HCT116 (cell line): ENCODE results near the gene DSPP. TPM values are rescaled to one million over a fixed set of nuclear protein-coding genes. Genes with fewer than 3 reads are reported as not detected.

Source experiments
- ATAC-seq: fragments of 200-7000 bp; cut with Tn5 transposase; 2 replicates; pipeline ENCODE4 v1.9.1; 2020; ENCODE audit warnings: mild to moderate bottlenecking, moderate library complexity
- BruUV-seq: library from RNA; stranded (reverse); fragments of 400-500 nt; replicated peaks from 2 replicates; lab custom pipeline; 2021; lab: Mats Ljungman, UMichigan
- CTCF ChIA-PET: fragments of 300-600 bp; sonication (Branson Sonifier 250); formaldehyde crosslinking; loops from one replicate; lab custom pipeline; 2021; ENCODE audit warnings: antibody characterized with exemption; lab: Charles Lee
- POLR2A ChIA-PET: fragments of 300-600, 350-600 bp; sonication (Branson Sonifier 250); formaldehyde crosslinking; loops from one replicate; lab custom pipeline; 2021; ENCODE audit warnings: antibody characterized with exemption; lab: Charles Lee
- RAD21 ChIA-PET, 2 experiments: fragments of 300-600 bp; sonication (Branson Sonifier 250); formaldehyde crosslinking; loops; one replicate each; lab custom pipeline; 2023; ENCODE audit warnings: low total read pairs in 2 of 2; ENCODE audit not compliant: uncharacterized antibody in 2 of 2, unreplicated experiment in 2 of 2, low non-redundant PET in 1 of 2; lab: Charles Lee
- DNase-seq: peaks from one replicate; pipeline ENCODE4 v3.0.0-alpha.2; 2010; ENCODE audit warnings: low read depth, low spot score
- H2AFZ ChIP-seq: fragments of 200-600 bp; shearing (Covaris generic), sonication (generic); 2 replicates; pipeline ENCODE4 v1.6.1; 2017; ENCODE audit warnings: low read depth, mixed run types, mixed read lengths, antibody characterized with exemption, low read length; ENCODE audit not compliant: poor library complexity, severe bottlenecking
- H3K27ac ChIP-seq: 2 replicates; pipeline ENCODE4 v1.5.1; 2012; ENCODE audit warnings: low read depth, low read length
- H3K27me3 ChIP-seq: fragments of 200-600 bp; sonication (generic); 2 replicates; pipeline ENCODE4 v1.6.1; 2016; ENCODE audit warnings: mixed run types, low read length, mixed read lengths; ENCODE audit not compliant: insufficient read depth
- H3K36me3 ChIP-seq, 2 experiments: fragments of 200-500 bp in 1 of 2; fragments of 200-600 bp in 1 of 2; sonication (Bioruptor generic) in 1 of 2; sonication (generic) in 1 of 2; 2 replicates each; pipeline versions ENCODE4 v1.5.1 to v1.6.1; 2014 to 2016; ENCODE audit warnings: low read length in 2 of 2, inconsistent platforms in 1 of 2, mixed read lengths in 1 of 2, mixed run types in 1 of 2; ENCODE audit not compliant: insufficient read depth in 2 of 2, control insufficient read depth in 1 of 2
- H3K4me1 ChIP-seq, 2 experiments: fragments of 200-600 bp in 1 of 2; sonication (generic) in 1 of 2; 2 replicates each; pipeline versions ENCODE4 v1.5.1 to v1.6.1; 2012 to 2017; ENCODE audit warnings: low read length in 2 of 2, inconsistent platforms in 1 of 2, mild to moderate bottlenecking in 1 of 2, mixed read lengths in 1 of 2, mixed run types in 1 of 2, moderate library complexity in 1 of 2; ENCODE audit not compliant: insufficient read depth in 2 of 2, control insufficient read depth in 1 of 2
- H3K4me2 ChIP-seq: fragments of 200-600 bp; sonication (generic); 2 replicates; pipeline ENCODE4 v1.6.1; 2017; ENCODE audit warnings: mixed run types, low read length, mixed read lengths
- H3K4me3 ChIP-seq, 2 experiments: fragments of 200-600 bp in 1 of 2; sonication (generic) in 1 of 2; replicated peaks in 1 of 2; 2 replicates each; pipeline ENCODE4 v1.5.1; 2011 to 2016; ENCODE audit warnings: low read length in 2 of 2, control low read depth in 1 of 2, low read depth in 1 of 2, mild to moderate bottlenecking in 1 of 2, mixed read lengths in 1 of 2, mixed run types in 1 of 2
- H3K79me2 ChIP-seq: fragments of 200-600 bp; sonication (generic); 2 replicates; pipeline ENCODE4 v1.6.1; 2017; ENCODE audit warnings: mild to moderate bottlenecking, mixed run types, low read length, moderate library complexity, mixed read lengths; ENCODE audit not compliant: insufficient read depth
- H3K9ac ChIP-seq: fragments of 200-600 bp; sonication (generic); 2 replicates; pipeline ENCODE4 v1.6.1; 2016; ENCODE audit warnings: low read length, mixed read lengths
- H3K9me2 ChIP-seq: fragments of 200-600 bp; sonication (generic), shearing (Covaris generic); 2 replicates; pipeline ENCODE4 v1.6.1; 2017; ENCODE audit warnings: mixed run types, mild to moderate bottlenecking, moderate library complexity; ENCODE audit not compliant: insufficient read depth
- H3K9me3 ChIP-seq, 2 experiments: fragments of 200-500 bp in 1 of 2; fragments of 200-600 bp in 1 of 2; sonication (Bioruptor generic) in 1 of 2; sonication (generic) in 1 of 2; 2 replicates each; pipeline ENCODE4 v1.6.1; 2014 to 2017; ENCODE audit warnings: low read length in 2 of 2, mixed read lengths in 2 of 2, inconsistent platforms in 1 of 2, low read depth in 1 of 2, mild to moderate bottlenecking in 1 of 2, mixed run types in 1 of 2, moderate library complexity in 1 of 2; ENCODE audit not compliant: control insufficient read depth in 1 of 2, insufficient read depth in 1 of 2
- H4K20me1 ChIP-seq: fragments of 200-600 bp; sonication (generic), shearing (Covaris generic); 2 replicates; pipeline ENCODE4 v1.6.1; 2017; ENCODE audit warnings: mixed run types, mild to moderate bottlenecking, moderate library complexity; ENCODE audit not compliant: insufficient read depth
- POLR2AphosphoS5 ChIP-seq: IDR thresholded peaks from 2 replicates; pipeline ENCODE4 v1.6.1; 2011; ENCODE audit warnings: mild to moderate bottlenecking, low read depth, low read length, moderate library complexity
- RAD21 ChIP-seq: IDR thresholded peaks from 2 replicates; pipeline ENCODE4 v1.6.1; 2012; ENCODE audit warnings: low read depth, mild to moderate bottlenecking
- SP1 ChIP-seq: IDR thresholded peaks from 2 replicates; pipeline ENCODE4 v1.6.1; 2012; ENCODE audit warnings: low read depth
- SRF ChIP-seq: IDR thresholded peaks from 2 replicates; pipeline ENCODE4 v1.6.1; 2012; ENCODE audit warnings: low read depth
- YY1 ChIP-seq: IDR thresholded peaks from 2 replicates; pipeline ENCODE4 v1.6.1; 2011; ENCODE audit warnings: low read length, low read depth, moderate library complexity, mild to moderate bottlenecking; ENCODE audit not compliant: insufficient replicate concordance; ENCODE audit errors: extremely low read depth
- ZNF274 ChIP-seq: fragments of 200-500 bp; sonication (Bioruptor generic); IDR thresholded peaks from 2 replicates; pipeline ENCODE4 v1.6.1; 2014; ENCODE audit warnings: mild to moderate bottlenecking, low read depth, low read length, inconsistent platforms
- intact Hi-C: fragments of 100-400 bp; cut with micrococcal nuclease; formaldehyde crosslinking; loops from 2 replicates; pipeline ENCODE4 v1.10.0; 2022
- total RNA-seq: library from RNA; stranded (reverse); gene quantifications from one replicate; pipeline ENCODE4 v1.2.1, GENCODE V29; 2021; ENCODE audit not compliant: unreplicated experiment
- TF ChIP-seq, protein P1 (sequence below), 3 experiments: fragments of 200-600 bp in 1 of 3; sonication (generic) in 1 of 3; IDR thresholded peaks in 2 of 3; conservative IDR thresholded peaks in 1 of 3; 2 replicates each; pipeline ENCODE4 v1.5.1; 2012 to 2017; ENCODE audit warnings: low read depth in 2 of 3, low read length in 2 of 3, antibody characterized with exemption in 1 of 3, borderline replicate concordance in 1 of 3, control low read depth in 1 of 3, mild to moderate bottlenecking in 1 of 3, mixed read lengths in 1 of 3, mixed run types in 1 of 3, moderate library complexity in 1 of 3; ENCODE audit not compliant: insufficient read depth in 1 of 3
- TF ChIP-seq, protein P2 (sequence below): IDR thresholded peaks from 2 replicates; pipeline ENCODE4 v1.6.1; 2012
- TF ChIP-seq, protein P3 (sequence below): IDR thresholded peaks from 2 replicates; pipeline ENCODE4 v1.6.1; 2012; ENCODE audit warnings: low read depth

Gene DSPP
- total RNA-seq, 1 experiment from 2014 or later = not detected

DNA sequence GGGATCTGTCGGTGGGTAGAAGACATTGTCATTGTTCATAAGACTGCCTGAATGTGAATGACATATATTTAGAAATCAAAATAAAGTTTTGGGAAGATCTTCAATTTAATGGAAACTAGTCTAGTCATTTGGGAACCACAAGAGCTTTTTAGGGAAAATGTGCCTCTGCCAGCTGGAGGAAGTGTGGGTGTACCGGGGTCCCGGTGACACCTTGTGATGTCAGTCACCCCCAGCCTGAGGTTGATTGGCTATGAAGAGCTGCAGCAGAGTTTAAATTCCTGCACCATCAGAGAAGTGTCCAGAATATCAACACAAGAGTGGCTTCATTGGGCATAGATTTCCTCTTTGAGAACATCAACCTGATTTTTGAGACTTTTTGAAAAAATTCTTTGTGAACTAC lies 41.7 kb downstream of the DSPP start, which contains the start of gene DMP1:
Gene DMP1 (plus strand): TSS at position 301 of the 400 bp plus-strand sequence. CDS start 6,213 bp downstream, outside the sequence.
- Histone ChIP-seq H4K20me1 (no peaks in the 10 kb centered on the region), H3K27ac (no peak within 1 kb of the TSS), H3K4me2 (no peak within 1 kb of the TSS), H3K9me3 (no peaks in the 10 kb centered on the region), H3K4me1 (no peaks in the 10 kb centered on the region), H3K36me3 (no peaks in the 10 kb centered on the region), H3K79me2 (no peaks in the 10 kb centered on the region), H3K9ac (no peak within 1 kb of the TSS), H3K4me3 (no peak within 1 kb of the TSS), H3K9me2 (0 out of 2 replicates have a peak, but pooled peaks cover 4% of the 10 kb centered on the region), H3K27me3 (no peaks in the 10 kb centered on the region), H2AFZ (peak within 1 kb of the TSS; percentile 20)
- ChIA-PET CTCF (interaction anchor here (1.2 kb wide), 1 partner anchor 106 kb away, joined by 3 read pairs; no protein-coding TSS in a partner anchor), POLR2A (no interaction called here), RAD21 (no interaction called here)
- no peak for DNase-seq
- BruUV-seq = no TSS peak
- intact Hi-C loops = no loop called here
- no peak for ATAC-seq
- TF ChIP-seq SP1 (no peak), ZNF274 (no peak), SRF (no peak), RAD21 (no peak), YY1 (no peak), POLR2AphosphoS5 (no peak)
- TF ChIP-seq, protein P1, sequence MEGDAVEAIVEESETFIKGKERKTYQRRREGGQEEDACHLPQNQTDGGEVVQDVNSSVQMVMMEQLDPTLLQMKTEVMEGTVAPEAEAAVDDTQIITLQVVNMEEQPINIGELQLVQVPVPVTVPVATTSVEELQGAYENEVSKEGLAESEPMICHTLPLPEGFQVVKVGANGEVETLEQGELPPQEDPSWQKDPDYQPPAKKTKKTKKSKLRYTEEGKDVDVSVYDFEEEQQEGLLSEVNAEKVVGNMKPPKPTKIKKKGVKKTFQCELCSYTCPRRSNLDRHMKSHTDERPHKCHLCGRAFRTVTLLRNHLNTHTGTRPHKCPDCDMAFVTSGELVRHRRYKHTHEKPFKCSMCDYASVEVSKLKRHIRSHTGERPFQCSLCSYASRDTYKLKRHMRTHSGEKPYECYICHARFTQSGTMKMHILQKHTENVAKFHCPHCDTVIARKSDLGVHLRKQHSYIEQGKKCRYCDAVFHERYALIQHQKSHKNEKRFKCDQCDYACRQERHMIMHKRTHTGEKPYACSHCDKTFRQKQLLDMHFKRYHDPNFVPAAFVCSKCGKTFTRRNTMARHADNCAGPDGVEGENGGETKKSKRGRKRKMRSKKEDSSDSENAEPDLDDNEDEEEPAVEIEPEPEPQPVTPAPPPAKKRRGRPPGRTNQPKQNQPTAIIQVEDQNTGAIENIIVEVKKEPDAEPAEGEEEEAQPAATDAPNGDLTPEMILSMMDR (IDR thresholded peaks at IDR 0.05 in 2 of 3, conservative IDR thresholded peaks at IDR 0.05 in 1 of 3; ENCODE audit: borderline replicate concordance in 1 of 3, insufficient read depth in 1 of 3, low read depth in 2 of 3, low read length in 2 of 3) = no peak
- TF ChIP-seq, protein P2, sequence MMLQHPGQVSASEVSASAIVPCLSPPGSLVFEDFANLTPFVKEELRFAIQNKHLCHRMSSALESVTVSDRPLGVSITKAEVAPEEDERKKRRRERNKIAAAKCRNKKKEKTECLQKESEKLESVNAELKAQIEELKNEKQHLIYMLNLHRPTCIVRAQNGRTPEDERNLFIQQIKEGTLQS = no peak
- TF ChIP-seq, protein P3, sequence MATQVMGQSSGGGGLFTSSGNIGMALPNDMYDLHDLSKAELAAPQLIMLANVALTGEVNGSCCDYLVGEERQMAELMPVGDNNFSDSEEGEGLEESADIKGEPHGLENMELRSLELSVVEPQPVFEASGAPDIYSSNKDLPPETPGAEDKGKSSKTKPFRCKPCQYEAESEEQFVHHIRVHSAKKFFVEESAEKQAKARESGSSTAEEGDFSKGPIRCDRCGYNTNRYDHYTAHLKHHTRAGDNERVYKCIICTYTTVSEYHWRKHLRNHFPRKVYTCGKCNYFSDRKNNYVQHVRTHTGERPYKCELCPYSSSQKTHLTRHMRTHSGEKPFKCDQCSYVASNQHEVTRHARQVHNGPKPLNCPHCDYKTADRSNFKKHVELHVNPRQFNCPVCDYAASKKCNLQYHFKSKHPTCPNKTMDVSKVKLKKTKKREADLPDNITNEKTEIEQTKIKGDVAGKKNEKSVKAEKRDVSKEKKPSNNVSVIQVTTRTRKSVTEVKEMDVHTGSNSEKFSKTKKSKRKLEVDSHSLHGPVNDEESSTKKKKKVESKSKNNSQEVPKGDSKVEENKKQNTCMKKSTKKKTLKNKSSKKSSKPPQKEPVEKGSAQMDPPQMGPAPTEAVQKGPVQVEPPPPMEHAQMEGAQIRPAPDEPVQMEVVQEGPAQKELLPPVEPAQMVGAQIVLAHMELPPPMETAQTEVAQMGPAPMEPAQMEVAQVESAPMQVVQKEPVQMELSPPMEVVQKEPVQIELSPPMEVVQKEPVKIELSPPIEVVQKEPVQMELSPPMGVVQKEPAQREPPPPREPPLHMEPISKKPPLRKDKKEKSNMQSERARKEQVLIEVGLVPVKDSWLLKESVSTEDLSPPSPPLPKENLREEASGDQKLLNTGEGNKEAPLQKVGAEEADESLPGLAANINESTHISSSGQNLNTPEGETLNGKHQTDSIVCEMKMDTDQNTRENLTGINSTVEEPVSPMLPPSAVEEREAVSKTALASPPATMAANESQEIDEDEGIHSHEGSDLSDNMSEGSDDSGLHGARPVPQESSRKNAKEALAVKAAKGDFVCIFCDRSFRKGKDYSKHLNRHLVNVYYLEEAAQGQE = no peak
